Stimulated activated CD4-positive, alpha-beta T cell treated with anti-CD3 and anti-CD28 coated beads, TNF-alpha, amount 100 ng/mL, for 24 hours (primary cell): ENCODE measurements around the gene DISP1.
"Not testable (repeated sequence)": the region's sequence is repeated elsewhere in the genome, so short reads cannot be mapped to it uniquely, and the experiment has no call there.

Experiments used
- DNase-seq, 3 experiments: peaks; one replicate each; pipeline ENCODE4 v3.0.0-alpha.2; 2020; ENCODE audit warnings: low read depth in 3 of 3

DISP1 gene

DNA sequence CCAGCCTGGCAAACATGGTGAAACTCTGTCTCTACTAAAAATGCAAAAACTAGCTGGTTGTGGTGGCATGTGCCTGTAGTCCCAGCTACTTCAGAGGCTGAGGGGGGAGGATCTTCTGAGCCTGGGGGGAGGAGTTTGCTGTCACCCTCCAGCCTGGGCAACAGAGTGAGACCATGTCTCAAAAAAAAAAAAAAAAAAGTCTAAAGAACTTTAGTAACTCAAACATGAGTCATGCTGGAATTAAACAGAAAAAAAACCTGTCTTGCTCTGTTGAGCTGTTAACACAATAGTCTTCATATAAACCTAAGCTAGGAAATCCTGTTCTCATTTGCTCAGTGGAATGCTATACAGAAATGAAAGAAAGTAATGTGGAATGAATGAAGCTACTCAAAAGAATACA, 16.7 kb upstream of the DISP1 start:
- no peak for DNase-seq

DNA sequence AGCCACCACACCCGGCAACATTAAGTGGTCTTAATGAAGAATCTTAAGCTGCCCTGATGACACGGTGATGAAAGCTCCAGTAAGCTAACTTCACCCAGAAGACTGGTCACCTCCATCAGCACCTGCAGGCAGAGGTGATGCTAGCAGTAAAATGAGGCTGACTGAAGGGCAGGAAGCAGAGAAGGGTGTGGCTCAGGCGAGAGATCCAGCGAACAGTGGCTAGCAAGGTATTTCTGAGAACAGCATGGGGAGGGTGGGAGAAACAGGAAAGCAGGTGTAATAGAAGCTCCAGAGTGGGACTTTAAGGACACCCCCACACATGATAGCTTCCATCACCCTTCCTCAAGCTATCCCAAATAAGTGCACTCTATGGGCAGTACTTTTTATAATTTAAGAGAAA, 15.9 kb upstream of the DISP1 start:
- no peak for DNase-seq

DNA sequence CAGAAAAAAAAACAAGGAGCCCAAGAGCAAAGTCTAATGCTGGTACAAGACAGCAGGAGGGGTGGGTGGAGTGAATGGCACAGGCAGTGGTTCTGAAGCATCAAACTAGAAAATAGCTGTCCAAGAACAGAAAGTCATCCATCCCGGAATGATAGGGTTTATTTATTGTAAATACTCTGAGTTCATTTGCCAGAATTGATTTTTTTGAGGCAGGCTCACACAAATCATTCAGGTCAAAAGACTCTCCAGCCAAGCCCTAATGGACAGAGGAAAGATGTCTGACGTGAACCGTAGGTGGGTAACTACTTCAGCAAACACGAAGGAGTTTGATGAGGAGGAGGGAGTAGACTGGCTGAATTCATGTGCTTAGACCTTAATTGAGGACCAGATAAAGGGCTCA, 13.8 kb upstream of the DISP1 start:
- DNase-seq, result no peak

DNA sequence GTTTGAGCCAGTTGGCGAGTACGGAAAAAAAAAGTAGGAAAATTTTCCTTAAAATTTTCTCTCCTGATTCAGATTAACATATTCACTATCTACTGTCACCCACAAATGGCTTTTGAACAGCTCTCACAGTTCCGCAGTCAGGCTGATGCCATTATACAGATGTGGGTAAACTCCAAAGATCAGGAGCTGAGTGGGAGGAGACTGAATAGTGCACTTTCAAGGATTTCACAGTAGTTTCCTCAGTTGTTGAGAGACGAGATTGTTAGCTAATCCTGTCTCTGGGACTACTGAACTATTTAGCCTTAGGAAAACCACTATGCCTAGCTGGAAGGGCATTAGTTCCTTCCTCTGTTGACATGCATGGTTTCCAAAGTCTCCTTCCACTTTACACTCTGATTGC, 3.2 kb upstream of the DISP1 start:
- DNase-seq, result no peak

DNA sequence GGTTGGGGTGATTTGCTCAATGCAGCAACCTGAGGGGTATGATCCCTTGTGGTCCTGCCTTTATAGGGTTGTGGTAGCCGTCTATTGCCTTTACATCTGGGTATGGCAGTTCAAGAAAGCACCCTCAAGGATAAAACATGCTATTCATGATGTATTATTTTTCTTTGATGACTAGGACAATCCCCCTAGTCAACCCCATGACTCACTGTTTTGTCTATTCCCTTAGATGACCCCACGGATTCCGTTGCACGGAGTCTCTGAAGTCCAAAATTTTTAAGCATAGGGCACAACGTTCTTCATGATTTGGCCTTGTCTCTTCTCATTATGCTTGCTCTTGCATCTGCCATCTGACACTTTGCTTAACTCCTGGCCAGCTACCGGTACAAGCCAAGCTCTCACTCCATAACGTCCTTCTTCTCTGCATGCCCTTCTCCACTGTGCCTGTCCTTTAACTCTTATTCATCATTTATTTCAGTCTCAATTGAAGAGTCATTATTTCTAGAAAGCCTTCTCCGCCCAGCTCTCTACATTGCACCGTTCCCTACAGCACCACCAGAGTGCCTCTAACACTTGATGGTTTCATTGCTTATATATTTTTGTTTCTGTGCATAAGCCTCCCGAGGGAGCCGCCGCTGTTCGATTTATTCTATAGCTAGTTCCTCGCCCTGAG, 838 bp upstream of the DISP1 start:
- no peak for DNase-seq

DNA sequence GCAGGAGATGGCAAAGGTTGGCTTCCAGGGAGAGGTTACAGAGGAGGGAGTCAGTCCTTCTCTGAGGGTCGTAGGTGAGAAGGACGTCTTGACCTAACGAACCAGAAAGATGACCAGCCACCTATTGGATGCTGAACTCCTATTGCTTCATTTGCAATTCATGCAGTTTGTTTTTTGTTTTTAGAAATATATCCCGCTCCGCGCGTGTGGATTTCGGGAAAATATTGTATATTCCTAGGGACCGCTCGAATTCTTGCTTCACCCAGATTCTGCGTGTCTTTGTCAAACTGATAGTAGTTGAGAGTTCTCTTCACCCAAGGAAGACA, 564 bp downstream of the DISP1 start:
- DNase-seq, result no peak

DNA sequence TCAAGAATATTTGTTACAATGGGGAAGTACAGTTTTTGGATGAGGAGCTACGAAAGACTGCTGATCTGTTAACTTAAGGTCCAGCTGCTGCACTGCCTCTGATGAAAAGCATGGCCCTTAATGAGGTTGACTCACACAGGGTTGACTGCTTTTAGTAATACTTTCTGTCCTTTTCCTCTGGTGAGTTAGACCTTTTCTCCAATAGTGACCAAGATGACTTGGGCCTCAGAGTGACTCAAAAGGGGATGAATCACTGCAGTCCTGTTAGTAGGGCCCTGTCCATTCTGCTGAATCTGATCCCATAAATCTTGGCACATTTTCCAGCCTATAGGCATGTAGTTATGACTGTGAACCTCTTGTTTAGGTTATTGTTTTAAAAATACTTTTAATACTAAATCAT, 2.7 kb downstream of the DISP1 start:
- DNase-seq, result no peak

DNA sequence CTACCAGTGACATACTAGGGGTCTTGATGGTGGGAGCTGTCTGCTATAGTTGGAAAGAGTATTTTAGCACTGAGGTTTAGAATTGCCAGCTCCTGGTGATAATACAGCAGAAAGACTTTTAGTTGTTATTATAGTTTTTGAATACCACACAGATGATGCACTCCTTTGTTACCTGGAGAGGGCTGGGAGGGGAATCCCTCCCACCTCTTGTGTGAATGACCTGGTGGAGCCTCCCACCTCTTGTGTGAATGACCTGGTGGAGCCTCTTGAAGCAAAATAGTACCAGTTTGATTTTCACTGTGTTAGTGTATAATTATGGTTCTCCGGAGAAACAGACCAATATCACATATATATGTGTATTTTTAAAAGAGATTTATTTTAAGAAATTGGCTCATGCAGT, 3.3 kb downstream of the DISP1 start:
- DNase-seq, result no peak

DNA sequence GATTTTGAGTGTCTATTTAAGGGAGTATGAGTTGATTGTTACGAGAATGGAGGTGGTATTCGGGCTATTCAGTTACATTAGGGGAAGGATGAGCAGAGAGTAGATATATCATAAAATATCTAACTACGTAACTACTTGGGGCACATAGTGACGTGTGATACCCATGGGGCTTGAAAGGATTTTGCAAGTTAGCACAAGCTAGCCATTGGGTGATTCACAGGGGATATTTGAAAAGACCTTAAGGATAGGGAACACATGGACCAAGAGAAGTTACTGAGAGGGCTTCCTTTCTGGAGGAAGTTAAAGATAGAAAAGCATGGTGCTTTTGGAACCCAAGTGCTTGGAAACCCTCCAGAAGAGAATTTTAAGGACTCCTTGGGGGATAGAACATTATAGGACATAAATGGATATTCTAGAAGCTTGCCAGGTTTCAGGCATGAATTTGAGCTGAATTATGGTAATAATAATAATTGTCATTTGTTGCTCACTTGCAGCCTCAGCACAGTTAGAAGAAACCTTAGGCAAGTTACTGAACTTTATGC, 5.4 kb downstream of the DISP1 start:
- DNase-seq, result no peak

DNA sequence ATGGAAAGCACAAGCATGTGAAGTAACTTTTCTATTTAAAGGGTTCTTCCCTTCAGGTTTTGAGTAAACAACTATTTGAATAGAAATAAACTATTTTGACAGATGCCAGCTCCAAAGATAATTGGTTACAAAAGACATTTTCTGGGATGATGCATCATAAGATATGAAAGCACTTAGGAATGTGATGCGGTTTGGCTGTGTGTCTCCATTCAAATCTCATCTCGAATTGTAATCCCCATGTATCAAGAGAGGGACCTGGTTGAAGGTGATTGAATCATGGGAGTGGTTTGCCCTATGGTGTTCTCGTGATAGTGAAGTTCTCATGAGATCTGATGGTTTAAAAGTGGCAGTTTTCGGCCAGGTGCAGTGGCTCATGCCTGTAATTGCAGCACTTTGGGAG, 6.4 kb downstream of the DISP1 start:
- no peak for DNase-seq

DNA sequence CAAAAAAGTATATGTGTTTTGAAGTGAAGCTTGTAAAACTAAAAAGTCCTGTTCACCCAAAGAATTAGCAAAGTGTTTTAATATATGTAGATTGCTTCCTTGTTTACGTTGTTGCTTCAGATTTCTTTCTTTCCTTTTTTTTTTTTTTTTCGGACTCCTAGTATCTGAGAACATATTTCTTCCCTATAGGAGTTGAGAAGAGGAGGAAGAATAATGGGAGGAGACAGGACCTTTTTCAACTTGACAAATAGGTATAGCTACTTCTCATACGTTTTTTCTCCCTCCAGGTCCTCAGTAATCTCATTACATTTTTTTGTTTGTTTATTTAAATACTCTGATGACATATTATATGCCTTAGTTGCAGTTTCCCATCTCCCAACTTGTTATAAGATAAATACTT, 8.9 kb downstream of the DISP1 start:
- DNase-seq, result no peak

DNA sequence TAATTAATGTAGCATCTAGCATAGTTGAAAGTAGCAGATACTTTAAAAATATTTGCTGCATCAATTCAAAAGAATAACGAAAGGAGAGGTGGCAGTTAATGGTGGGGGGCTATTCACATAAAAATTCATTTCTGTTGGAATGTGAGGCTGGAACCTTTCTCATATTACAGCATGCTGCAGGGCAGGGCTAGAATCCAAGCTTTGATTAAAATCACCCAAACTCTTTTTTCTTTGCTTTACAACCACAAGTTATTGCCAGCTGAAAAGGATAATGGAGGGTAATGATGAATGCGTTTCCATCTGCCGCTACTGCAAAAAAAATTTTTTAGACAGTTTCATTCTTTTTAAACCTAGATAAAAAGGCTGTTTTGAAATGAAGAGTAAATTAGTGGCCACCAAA, 9.8 kb downstream of the DISP1 start:
- no peak for DNase-seq

DNA sequence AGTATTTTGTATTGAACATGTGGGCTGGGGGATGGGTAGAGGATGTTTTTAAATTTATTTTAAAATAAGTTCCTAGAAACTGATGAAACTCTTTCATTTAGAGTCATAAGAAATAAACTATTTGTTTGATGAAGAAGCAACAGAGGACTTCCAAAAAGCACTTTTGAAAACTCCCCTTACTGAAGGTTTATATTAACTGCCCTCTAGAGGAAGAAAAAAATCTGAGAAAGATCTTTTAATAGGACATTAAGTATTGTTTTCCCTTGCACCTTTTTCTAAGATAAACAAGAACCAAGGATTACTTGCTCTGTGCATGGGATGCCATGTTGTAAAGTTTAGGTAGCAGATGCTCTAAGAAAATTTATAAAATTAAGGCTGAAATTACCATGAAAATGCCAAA, 14.1 kb downstream of the DISP1 start:
- no peak for DNase-seq

DNA sequence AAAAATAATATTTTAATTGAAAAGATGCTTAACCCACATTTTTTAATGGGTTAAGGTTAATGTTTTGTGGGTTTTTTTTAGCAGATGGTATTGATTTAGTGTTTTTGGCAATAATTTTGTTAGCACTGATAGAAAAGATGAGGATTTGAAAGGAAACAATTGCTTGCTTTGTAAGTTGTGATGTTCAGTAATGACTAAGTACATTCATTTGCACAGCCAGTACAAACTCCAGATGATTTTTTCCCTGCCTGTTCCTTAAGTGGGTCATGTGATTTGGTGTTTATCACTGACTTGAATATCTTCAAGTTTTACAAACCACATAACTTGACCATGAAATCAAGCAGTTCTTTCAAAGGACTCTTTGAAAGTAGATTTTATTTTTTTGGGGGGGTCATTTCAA, 15.0 kb downstream of the DISP1 start:
- DNase-seq, result no peak

DNA sequence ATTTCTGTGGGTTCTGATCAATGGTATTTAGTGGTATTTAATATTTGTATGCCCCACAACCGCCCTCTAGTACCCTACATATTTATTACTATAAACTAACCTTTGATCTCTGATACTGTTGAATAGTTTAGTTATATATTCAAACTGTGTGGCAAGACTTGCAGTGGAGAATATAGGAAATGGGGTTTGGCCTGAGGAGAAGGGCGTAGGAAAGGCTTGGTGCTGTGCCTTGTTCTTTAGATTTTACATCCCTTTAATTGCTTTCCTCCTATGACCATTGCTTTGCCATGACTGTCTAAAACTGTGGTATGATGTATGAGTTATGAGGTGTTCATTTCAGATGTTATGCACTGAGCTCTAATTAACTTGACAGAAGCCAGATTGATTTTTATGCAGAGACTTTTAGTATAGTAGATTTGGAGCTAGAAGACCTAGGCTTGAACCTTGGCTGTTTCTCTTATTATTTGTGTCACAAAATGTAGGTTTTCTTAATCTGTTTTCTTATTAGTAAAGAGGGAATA, 18.6 kb downstream of the DISP1 start:
- no peak for DNase-seq

DNA sequence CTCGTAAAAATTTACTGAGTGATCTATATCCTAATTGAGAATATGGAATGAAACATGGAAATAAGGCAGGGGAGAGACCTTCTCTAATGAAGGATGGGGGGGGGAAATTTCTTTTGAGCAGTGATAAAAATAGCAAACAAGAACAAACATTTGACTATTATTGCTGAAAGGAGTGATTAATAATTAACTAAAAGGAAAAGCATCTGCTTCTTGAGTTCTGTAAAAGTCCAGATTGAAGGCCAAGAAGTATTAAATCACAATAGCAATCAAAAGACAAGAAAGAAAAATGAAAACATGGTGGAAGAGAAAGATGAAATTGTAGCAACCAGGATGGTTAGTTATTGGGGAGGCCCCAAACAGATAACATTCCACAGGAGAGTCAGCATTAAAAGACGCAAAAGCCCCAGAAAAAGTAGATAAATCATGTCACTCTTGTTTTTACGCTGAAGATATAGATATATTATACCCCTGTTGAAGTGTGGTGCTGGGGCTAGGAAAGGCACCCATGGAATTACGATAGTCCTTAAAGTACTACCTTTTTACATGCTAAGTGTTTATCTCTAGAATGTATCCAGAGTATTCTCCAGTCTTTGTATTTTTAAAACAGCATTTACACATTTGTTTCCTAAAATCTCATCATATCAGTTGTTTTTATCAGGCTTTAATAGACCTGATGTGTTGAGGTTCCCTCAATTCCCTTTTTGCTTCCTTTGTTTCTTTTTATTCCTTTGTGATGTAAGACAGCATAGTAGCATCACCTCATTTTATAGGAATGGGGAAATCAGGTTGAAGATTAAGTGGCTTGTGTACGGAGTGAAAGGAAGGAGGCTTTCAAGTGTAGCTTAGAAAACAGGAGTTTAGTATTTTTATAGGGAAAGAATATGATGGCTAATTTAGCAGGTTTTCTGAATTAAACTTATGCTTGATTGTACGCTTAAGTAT, 28.9 kb downstream of the DISP1 start:
- DNase-seq, result no peak

DNA sequence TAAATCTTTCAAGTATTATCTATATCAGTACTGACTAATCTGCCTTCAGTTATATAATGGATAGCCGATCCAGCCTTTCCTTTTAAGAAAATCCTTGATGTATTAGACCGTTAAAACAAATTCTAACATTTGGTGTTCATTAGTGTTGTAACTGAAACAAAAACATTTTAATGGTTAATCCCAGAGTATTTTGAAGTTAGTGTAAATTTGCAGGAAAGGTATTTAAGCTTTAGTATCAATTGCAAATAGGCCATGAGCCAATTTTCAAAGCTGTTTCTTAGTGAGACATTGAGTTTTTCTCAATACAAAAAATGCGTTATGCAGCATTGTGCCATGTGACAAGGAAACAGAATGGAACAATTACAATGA, 29.6 kb downstream of the DISP1 start:
- DNase-seq, result no peak

DNA sequence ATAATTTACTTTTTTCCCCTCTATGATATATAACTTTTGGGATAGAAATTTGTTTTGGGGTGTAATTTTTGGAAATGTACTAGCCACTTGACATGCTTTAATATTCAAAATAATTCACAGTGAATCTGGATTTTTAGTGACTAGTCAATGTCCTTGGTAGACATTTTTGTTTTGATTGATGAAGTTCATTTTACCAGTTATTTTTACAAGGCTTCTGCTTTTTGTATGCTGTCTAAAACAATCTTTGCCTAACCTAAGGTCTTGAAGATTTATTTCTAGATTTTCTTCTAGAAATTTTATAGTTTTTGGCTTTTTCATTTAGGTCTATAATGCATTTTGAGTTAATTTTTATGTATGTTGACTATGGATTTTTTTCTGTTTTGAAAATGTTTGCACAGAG, 30.9 kb downstream of the DISP1 start:
- no peak for DNase-seq

DNA sequence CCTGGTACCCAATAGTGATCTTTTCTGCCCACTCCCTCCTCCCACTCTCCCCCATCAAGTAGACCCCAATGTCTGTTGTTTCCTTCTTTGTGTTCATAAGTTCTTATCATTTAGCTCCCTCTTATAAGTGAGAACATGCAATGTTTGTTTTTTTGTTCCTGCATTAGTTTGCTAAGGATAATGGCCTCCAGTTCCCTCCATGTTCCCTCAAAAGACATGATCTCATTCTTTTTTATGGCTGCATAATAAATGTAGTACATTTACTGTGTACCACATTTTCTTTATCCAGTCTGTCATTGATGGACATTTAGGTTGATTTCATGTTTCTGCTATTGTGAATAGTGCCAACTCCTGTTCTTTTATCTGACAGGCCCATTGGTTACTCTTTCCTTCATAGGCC, 35.7 kb downstream of the DISP1 start:
- not testable (repeated sequence) for DNase-seq

DNA sequence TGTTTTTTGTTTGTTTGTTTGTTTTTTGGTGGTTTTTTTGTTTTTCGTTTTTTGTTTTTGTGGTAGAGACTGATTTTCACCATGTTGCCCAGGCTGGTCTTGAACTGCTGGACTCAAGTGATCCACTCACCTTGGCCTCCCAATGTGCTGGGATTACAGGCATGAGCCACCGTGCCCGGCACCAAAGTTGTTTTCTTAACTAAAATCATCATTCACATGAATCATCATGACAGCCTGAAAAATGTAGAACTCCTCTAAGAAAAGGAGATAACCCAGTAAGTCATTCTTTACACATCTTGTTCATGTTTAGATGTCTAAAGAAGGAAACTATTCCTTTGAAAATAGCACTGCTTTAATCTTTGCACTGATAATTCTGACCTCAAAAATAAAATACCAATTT, 37.5 kb downstream of the DISP1 start:
- DNase-seq, result no peak

DNA sequence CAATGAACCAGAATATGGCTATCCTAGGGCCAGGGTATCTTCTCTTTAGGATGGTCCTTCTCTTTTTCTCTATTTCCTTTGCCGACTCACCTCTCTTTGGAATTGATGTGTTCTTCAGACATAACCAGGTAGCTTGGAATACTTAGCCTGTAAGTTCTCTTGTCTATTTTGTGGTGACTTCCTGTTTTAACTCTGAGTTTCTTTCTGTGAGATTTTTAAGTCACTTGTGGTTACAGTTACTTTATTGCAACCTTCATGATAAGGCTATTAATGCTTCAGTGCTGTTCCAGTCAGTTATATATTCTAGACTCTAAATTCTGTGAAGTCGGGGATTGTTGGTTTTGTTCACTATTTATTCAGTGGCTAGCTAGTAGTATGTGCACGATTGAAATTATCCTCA, 46.2 kb downstream of the DISP1 start:
- no peak for DNase-seq
